ENCODE measurements around the gene ZFAND4.
"Not testable (repeated sequence)": the region's sequence is repeated elsewhere in the genome, so short reads cannot be mapped to it uniquely, and the experiment has no call there.

Gene ZFAND4

GRCh38 chr10:45672181-45673073, at the start of gene ZFAND4:
Gene ZFAND4 (minus strand): TSS chr10:45672772. CDS start chr10:45663725, 9,047 bp downstream.
- DNase-seq (ENCODE audit: low read depth) = no peak

GRCh38 chr10:45721503-45721902, 48.9 kb upstream of the ZFAND4 start:
- DNase-seq (ENCODE audit: low read depth) = not testable (repeated sequence)

DNA sequence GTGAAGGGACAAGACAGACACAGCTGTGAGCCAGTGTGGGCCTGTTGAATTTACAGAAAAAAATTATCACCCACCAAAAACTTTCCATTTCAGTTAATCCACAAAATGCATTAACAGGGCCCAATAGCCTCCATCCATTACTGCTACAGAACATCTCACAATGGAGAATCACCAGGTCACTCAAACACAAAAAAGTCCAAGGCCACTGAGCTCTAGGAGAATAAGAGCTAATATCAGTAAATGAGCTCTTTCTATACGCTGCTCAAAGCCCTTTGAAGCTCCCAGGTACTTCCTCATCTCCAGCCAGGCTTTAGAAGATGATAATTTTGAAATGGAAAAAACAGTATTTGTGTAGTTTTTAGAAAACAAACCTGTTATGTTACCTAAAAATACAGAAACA, 45.1 kb upstream of the ZFAND4 start:
- DNase-seq (ENCODE audit: low read depth) = not testable (repeated sequence)

- not testable (repeated sequence) for DNase-seq (ENCODE audit: low read depth)
Observed at GRCh38 chr10:45717053-45717452, 44.5 kb upstream of the ZFAND4 start.

DNA sequence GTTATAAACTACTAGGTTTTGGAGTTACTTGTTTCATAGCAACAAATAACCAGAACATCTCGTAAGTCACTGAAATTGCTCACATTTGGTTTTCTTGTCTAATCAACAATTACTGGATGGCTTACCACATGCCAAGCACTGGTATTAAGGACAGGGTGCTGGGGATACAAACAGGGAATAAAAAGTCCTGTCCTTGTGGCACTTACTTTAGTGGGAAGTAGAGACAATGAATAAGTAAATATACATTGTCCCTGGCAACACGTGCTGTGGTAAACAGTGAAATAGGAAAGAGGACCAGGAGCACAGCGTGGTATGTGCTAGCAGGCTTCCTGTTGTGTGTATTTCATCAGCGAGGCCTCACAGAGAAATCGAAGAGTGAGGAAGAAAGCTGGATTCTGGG, 38.7 kb upstream of the ZFAND4 start:
- DNase-seq (ENCODE audit: low read depth) = not testable (repeated sequence)

DNA sequence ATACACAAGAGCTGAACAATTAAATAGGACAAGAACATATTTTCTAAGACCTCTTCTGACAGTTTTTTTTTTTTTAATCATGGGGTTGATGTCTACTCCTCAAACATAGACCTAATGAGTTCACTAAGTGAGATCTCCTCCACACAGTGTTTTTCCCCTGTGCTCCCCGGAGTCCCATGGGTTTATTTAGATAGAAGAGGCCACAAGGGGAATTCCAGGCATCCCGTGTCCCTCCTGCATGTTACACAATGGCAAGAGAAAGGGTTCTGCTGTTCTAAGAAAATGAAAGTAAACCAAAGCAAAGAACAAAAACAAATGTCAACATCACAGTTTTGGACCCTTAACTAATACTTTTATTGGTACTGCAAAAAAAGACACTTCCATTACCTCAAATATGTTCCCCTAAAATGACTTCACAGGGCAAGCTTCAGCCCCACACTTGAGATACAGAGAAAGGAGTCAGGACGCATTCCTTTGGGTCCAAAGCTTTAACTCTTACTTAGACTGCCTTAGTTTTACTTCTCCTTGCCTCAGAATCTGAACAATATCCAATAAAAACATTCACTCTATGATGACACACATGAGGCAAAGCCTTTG, 37.7 kb upstream of the ZFAND4 start:
- DNase-seq (ENCODE audit: low read depth) = not testable (repeated sequence)

GRCh38 chr10:45678467-45678866, 5.9 kb upstream of the ZFAND4 start:
- not testable (repeated sequence) for DNase-seq (ENCODE audit: low read depth)

GRCh38 chr10:45675388-45675787, 2.8 kb upstream of the ZFAND4 start:
- DNase-seq (ENCODE audit: low read depth) = no peak

DNA sequence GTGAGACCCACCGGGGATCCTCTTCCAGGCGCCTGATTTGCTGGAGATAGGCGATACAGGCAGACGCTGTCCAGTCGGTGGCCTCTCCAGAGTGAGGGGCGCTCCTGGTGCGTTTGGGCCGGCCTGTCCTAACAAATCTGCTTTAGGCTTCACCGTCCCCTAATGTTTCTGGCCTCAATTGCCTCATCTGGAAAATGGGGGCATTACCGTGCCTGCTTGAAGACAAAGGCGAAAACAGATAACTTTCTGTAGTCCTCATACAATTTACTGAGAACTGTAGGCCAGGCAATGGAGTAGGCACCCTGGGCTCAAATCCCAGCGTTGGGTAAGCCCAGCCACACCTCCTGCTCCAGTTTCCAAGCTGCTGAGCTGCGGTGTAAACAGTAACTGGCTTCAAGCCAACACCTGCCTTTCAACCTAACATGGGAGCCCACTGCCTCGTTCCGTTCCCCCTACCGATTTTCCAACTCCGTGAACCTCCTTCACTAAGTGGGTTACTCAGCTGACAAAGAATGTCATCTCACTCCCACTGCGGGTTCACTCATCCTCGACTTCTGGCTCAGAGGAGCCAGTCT, 589 bp upstream of the ZFAND4 start:
- no peak for DNase-seq (ENCODE audit: low read depth)

- DNase-seq (ENCODE audit: low read depth) = not testable (repeated sequence)
Observed at GRCh38 chr10:45671300-45671699, 1.3 kb downstream of the ZFAND4 start.

DNA sequence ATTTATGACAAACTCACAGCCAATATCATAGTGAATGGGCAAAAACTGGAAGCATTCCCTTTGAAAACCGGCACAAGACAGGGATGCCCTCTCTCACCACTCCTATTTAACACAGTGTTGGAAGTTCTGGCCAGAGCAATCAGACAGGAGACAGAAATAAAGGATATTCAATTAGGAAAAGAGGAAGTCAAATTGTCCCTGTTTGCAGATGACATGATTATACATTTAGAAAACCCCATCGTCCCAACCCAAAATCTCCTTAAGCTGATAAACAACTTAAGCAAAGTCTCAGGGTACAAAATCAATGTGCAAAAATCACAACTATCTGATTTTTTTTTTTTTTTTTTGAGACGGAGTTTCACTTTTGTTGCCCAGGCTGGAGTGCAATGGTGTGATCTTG, 2.7 kb downstream of the ZFAND4 start:
- not testable (repeated sequence) for DNase-seq (ENCODE audit: low read depth)

GRCh38 chr10:45660876-45661411, 11.6 kb downstream of the ZFAND4 start:
- no peak for DNase-seq (ENCODE audit: low read depth)

DNA sequence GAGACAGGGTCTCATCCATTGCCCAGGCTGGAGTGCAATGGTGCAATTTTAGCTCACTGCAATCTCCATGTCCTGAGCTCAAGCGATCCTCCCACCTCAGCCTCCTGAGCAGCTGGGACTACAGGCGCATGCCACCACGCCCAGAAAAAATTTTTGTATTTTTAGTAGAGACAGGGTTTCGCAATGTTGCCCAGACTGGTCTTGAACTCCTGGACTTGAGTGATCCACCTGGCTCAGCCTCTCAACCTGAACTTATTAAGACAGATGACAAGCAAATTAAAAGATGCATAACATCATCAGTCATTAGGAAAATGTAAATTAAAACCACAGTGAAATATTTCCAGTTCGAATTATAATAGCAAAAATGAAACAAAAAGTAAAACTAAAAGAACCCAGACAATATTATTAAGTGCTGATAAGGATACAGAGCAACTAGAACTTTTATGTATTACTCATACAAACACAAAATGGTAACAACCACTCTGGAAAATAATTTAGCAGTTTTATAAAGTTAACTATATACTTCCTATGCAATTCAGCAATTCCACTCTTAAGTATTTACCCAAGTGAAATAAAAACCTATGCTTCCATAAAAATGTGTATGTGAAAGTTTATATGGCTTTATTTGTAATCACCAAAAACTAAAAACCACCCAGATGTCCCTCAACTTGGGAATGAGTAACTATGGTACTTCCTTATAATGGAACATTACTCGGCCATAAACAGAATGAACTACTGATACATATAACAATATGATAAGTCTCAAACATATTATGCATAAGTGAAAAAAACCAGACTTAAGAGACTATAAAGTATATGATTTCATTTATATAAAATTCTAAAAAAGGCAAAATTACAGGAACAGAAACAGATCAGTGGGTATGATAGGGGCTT, 15.3 kb downstream of the ZFAND4 start:
- DNase-seq (ENCODE audit: low read depth) = no peak

- no peak for DNase-seq (ENCODE audit: low read depth)
Observed at GRCh38 chr10:45655219-45655618, 17.4 kb downstream of the ZFAND4 start.

- DNase-seq (ENCODE audit: low read depth) = not testable (repeated sequence)
Observed at GRCh38 chr10:45654753-45655141, 17.8 kb downstream of the ZFAND4 start.

DNA sequence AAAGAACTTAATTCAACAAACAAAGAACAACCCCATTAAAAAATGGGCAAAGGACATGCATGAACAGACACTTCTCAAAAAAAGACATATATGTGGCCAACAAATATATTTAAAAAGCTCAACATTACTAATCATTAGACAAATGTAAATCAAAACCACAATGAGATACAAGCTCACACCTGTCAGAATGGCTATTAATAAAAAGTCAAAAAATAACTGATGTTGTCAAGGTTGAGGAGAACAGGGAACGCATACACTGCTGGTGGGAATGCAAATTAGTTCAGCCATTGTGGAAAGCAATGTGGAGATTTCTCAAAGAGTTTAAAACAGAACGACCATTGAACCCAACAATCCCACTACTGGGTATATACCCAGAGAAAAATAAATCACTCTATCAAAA, 19.1 kb downstream of the ZFAND4 start:
- DNase-seq (ENCODE audit: low read depth) = no peak

- DNase-seq (ENCODE audit: low read depth) = no peak
Observed at GRCh38 chr10:45652511-45652910, 20.1 kb downstream of the ZFAND4 start.

- no peak for DNase-seq (ENCODE audit: low read depth)
Observed at GRCh38 chr10:45649296-45649695, 23.3 kb downstream of the ZFAND4 start.

- DNase-seq (ENCODE audit: low read depth) = no peak
Observed at GRCh38 chr10:45647118-45647517, 25.5 kb downstream of the ZFAND4 start.

- DNase-seq (ENCODE audit: low read depth) = no peak
Observed at GRCh38 chr10:45646384-45647050, 26.1 kb downstream of the ZFAND4 start.

DNA sequence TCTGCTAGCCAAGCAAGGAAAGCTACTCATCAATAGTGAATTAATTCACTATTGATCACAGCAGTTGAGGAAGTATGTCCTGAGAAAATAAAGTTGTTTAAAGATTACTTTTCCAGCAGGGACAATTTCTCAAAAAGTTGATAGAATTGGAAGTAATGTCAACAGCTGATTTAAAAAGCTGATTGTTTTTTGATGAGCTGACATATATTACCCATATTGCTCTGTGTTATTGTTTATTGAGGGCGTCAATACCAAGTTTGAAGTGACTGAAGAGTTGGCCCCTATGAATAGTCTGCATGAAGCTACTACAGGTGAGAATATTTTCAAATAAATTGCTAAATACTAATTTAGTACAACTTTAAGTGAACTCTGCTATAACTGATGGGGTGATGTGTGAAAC, 28.0 kb downstream of the ZFAND4 start:
- no peak for DNase-seq (ENCODE audit: low read depth)
